ENCODE data around the gene CLCA1. TPM values are rescaled to one million over a fixed set of nuclear protein-coding genes. Genes with fewer than 3 reads are reported as not detected.

The CLCA1 gene
- total RNA-seq, 1 experiment from 2014 or later = 0.08 TPM

DNA sequence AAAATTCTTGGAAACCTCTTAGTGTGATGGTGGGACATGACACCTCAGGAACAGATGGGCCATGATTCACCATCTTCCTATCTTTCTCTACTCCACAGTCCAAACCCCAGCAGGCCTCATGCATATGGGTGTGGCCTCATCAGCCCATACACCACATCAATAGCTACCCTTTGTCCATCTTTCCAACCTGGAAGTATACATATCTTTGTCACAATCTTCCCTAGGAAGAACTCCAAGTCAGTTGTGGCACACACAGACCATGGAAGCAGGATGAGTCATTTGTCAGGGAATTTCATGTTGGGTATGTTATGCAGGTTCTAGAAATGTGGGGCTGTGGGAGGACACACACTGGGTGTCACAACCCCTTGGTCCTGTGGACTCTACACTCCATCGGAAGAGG lies 47.6 kb downstream of the CLCA1 start:
- CTCF ChIA-PET = no interaction called here
- intact Hi-C loops (cut with micrococcal nuclease; ENCODE audit: unreplicated experiment) = no loop called here
- in situ Hi-C loops (cut with HindIII; ENCODE audit: low pct_unique_long_range_greater_than_20kb, low sequenced_read_pairs) = no loop called here

DNA sequence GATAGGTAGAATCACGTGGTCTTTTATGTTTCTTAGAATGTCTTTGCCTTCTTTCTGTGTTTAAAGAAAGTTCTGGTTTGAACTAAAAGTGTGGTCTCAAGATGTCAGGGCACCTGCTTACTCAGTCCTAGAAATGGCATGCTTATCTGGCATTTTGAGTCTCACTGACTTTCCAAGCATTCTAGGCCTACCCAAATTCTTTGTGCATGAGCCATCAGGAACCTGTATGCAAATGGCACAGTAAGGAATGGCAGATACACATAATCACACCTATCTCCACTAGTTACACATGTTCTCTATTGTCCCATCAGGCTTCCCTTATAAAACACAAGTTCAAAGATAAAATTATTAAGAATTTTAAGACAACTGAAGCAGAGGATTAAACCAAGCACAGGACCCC lies 48.6 kb downstream of the CLCA1 start:
- H3K4me1 ChIP-seq (ENCODE audit: control insufficient read depth, insufficient read depth, low read length) = no peaks in the 10 kb centered on the region
- ATAC-seq = no peak
- no TSS peak for BruUV-seq (replicated peaks)
- ChIA-PET CTCF (no interaction called here), POLR2A (no interaction called here)
- no peaks in the 10 kb centered on the region for H3K36me3 ChIP-seq (ENCODE audit: control insufficient read depth, insufficient read depth, low read length)
- in situ Hi-C loops (cut with HindIII; ENCODE audit: low pct_unique_long_range_greater_than_20kb, low sequenced_read_pairs) = no loop called here
- intact Hi-C loops (cut with micrococcal nuclease; ENCODE audit: unreplicated experiment) = no loop called here
- no peaks in the 10 kb centered on the region for H3K9me3 ChIP-seq (ENCODE audit: control insufficient read depth, insufficient read depth, low read depth, low read length)
- H3K4me3 ChIP-seq (ENCODE audit: low read depth in 2 of 2, low read length in 2 of 2) = no peak overlapping the region
- no peak overlapping the region for H3K27ac ChIP-seq (ENCODE audit: low read length)
- H3K27me3 ChIP-seq (ENCODE audit: control insufficient read depth, insufficient read depth, low read length) = peaks cover 14% of the 10 kb centered on the region
- DNase-seq (ENCODE audit: low read depth, low spot score) = no peak
- no peak for TF ChIP-seq POLR2AphosphoS5 (IDR thresholded peaks at IDR 0.05; ENCODE audit: low read depth, low read length)
- TF ChIP-seq, protein P1, sequence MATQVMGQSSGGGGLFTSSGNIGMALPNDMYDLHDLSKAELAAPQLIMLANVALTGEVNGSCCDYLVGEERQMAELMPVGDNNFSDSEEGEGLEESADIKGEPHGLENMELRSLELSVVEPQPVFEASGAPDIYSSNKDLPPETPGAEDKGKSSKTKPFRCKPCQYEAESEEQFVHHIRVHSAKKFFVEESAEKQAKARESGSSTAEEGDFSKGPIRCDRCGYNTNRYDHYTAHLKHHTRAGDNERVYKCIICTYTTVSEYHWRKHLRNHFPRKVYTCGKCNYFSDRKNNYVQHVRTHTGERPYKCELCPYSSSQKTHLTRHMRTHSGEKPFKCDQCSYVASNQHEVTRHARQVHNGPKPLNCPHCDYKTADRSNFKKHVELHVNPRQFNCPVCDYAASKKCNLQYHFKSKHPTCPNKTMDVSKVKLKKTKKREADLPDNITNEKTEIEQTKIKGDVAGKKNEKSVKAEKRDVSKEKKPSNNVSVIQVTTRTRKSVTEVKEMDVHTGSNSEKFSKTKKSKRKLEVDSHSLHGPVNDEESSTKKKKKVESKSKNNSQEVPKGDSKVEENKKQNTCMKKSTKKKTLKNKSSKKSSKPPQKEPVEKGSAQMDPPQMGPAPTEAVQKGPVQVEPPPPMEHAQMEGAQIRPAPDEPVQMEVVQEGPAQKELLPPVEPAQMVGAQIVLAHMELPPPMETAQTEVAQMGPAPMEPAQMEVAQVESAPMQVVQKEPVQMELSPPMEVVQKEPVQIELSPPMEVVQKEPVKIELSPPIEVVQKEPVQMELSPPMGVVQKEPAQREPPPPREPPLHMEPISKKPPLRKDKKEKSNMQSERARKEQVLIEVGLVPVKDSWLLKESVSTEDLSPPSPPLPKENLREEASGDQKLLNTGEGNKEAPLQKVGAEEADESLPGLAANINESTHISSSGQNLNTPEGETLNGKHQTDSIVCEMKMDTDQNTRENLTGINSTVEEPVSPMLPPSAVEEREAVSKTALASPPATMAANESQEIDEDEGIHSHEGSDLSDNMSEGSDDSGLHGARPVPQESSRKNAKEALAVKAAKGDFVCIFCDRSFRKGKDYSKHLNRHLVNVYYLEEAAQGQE (IDR thresholded peaks at IDR 0.05; ENCODE audit: insufficient read depth in 1 of 2, low read depth in 2 of 2, low read length in 1 of 2) = no peak
- no peak for TF ChIP-seq SIN3A (IDR thresholded peaks at IDR 0.05; ENCODE audit: borderline replicate concordance, insufficient read depth, low read depth, low read length)
- TF ChIP-seq, protein P2, sequence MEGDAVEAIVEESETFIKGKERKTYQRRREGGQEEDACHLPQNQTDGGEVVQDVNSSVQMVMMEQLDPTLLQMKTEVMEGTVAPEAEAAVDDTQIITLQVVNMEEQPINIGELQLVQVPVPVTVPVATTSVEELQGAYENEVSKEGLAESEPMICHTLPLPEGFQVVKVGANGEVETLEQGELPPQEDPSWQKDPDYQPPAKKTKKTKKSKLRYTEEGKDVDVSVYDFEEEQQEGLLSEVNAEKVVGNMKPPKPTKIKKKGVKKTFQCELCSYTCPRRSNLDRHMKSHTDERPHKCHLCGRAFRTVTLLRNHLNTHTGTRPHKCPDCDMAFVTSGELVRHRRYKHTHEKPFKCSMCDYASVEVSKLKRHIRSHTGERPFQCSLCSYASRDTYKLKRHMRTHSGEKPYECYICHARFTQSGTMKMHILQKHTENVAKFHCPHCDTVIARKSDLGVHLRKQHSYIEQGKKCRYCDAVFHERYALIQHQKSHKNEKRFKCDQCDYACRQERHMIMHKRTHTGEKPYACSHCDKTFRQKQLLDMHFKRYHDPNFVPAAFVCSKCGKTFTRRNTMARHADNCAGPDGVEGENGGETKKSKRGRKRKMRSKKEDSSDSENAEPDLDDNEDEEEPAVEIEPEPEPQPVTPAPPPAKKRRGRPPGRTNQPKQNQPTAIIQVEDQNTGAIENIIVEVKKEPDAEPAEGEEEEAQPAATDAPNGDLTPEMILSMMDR (IDR thresholded peaks at IDR 0.05) = no peak
- no peak for TF ChIP-seq TCF7L2 (IDR thresholded peaks at IDR 0.05; ENCODE audit: low read depth, low read length)

More for the DNA sequence above, 47.6 kb downstream of the CLCA1 start:
- ATAC-seq (no peak), DNase-seq (ENCODE audit: low read depth, low spot score) (no peak)
- Histone ChIP-seq H3K27ac (ENCODE audit: low read length) (no peak overlapping the region), H3K9me3 (ENCODE audit: control insufficient read depth, insufficient read depth, low read depth, low read length) (no peaks in the 10 kb centered on the region), H3K36me3 (ENCODE audit: control insufficient read depth, insufficient read depth, low read length) (no peaks in the 10 kb centered on the region), H3K27me3 (ENCODE audit: control insufficient read depth, insufficient read depth, low read length) (peaks cover 10% of the 10 kb centered on the region), H3K4me1 (ENCODE audit: control insufficient read depth, insufficient read depth, low read length) (no peaks in the 10 kb centered on the region), H3K4me3 (ENCODE audit: low read depth in 2 of 2, low read length in 2 of 2) (no peak overlapping the region)
- no peak for TF ChIP-seq TCF7L2 (IDR thresholded peaks at IDR 0.05; ENCODE audit: low read depth, low read length)
- TF ChIP-seq, protein P1 (IDR thresholded peaks at IDR 0.05; ENCODE audit: insufficient read depth in 1 of 2, low read depth in 2 of 2, low read length in 1 of 2) = no peak
- BruUV-seq (replicated peaks) = no TSS peak
- POLR2A ChIA-PET = no interaction called here
